GM12875 (cell line): ENCODE data around the gene APLF.

Source experiments
- H3K4me3 ChIP-seq: one replicate; pipeline ENCODE4 v1.5.1; 2011; ENCODE audit warnings: low read depth, low read length, control low read depth
- CTCF ChIP-seq: IDR thresholded peaks from 2 replicates; pipeline ENCODE4 v1.5.1; 2011; ENCODE audit warnings: low read depth, mild to moderate bottlenecking, control low read depth, inconsistent platforms, low read length, moderate library complexity, borderline replicate concordance; ENCODE audit not compliant: insufficient read depth

The APLF gene

DNA sequence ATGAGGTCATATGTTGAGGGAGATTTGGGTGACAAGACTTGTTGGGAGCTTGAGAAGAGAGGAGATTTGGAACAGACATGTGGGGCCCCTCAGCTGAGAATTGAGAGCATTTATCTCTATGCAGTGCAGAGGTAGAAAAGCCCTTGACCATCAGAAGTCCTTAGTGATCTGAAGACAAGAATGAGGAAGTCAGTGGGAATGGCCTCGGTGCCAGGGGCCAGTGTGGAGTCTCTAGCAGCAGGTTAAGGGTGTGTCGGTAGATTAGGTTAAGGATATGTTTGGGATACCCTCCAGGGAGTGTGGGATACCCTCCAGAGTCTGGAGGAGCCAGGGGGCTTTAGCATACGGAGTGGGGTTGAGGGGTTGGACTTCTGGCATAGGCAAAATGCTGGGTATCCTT is 41.9 kb upstream of the APLF start:
- H3K4me3 ChIP-seq, result no peak overlapping the region
- no peak for TF ChIP-seq CTCF

GRCh38 chr2:68426446-68426845 is 40.9 kb upstream of the APLF start:
- no peak overlapping the region for H3K4me3 ChIP-seq
- no peak for TF ChIP-seq CTCF

DNA sequence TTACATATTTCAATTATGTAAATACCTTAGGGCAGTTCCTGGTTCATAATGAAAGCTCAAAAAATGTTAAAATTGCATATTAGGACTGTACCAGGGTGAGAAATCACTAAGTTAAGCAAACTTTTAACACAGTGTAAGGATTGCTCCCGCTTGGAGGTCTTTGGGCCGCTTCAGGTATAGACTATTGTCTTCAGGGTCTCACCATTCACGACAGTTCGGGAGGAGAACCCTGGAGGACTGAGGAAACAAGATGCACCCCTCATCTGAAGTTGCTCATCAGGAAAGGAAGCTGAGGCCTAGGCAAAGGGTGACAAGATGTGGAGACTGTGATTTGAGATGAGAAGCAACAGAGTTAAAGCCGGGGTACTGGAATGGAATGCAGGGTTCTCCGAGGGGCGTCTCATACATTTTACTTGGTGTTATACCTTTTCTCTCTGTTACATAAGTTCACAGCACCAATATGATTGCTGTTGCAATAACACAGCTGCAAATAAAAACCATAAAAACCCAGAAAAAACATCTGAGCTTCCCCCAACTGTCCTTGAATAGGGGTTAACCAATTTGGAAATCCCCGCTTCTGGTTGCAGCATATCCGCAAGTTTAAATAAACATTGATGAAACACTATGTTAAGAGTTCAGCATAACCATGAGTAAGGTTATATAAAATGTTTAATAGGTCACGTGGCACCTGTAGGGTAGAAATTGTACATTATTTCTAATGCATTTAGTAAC is 40.4 kb upstream of the APLF start:
- no peak for TF ChIP-seq CTCF
- H3K4me3 ChIP-seq, result no peak overlapping the region

GRCh38 chr2:68428126-68428525 is 39.3 kb upstream of the APLF start:
- H3K4me3 ChIP-seq, result no peak overlapping the region
- no peak for TF ChIP-seq CTCF

DNA sequence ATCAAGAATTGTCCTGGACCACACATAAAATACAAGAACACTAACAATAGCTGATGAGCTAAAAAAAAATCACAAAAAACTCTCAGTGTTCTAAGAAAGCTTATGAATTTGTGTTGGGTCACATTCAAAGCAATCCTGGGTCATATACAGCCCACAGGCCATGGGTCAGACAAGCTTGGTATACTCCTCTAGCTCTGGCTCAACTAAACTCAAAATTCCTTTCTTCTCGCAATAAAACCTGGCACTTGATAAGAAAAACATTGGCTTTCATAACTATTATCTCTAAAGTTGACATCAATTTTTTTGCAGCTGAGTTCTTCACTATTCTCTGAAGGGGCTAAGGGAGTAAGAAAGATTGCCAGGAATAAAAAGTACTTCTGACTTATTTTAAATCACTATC is 38.6 kb upstream of the APLF start:
- no peak for TF ChIP-seq CTCF
- H3K4me3 ChIP-seq, result no peak overlapping the region

GRCh38 chr2:68429311-68429826 is 38.0 kb upstream of the APLF start:
- no peak for TF ChIP-seq CTCF
- H3K4me3 ChIP-seq, result no peak overlapping the region

DNA sequence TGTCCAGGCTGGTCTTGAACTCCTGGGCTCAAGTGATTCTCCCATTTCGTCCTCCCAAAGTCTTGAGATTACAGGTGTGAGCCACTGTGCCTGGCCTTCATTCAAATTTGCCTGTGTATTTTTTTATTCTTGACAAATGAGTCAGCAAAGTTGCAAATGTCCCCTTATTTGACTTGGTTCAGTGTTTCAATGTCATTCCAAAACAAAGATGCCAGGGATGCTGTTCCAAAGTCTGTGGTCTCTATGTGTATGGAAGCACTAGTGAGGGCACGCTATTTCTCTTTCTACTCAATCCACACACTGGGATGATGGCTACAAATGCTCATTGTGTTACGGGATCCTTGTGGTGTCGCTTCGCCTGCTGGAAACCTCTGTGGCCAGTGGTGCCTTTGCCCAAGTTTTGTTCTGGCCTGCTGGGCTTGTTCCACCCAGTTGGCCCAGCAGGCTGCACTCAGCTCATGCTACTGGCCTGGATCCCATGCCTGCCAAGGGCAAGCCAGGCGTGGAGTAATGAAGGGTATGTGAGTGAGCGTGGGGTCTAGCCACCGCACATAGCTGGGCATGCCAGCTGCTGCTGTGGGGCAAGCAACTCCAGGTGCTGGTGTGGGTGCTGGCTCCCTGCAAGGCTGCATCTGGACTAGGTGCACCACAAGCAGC is 35.9 kb upstream of the APLF start:
- TF ChIP-seq CTCF, result no peak
- no peak overlapping the region for H3K4me3 ChIP-seq
